Body of pancreas (tissue), 4 donors: ENCODE measurements around the gene TMEM174. TPM values are rescaled to one million over a fixed set of nuclear protein-coding genes. Genes with fewer than 3 reads are reported as not detected.

Experiments used
- ATAC-seq: fragments of 150-250 bp; one replicate; pipeline ENCODE4 v1.9.1; 2016
- DNase-seq, 4 donors: peaks; one replicate each; pipeline ENCODE4 v3.0.0-alpha.2; 2019
- H3K27ac ChIP-seq, 4 donors: fragments of 200-600 bp; sonication (generic); 1 replicate in 3 of 4; 2 replicates in 1 of 4; pipeline versions ENCODE4 v1.5.1 to v1.6.1; 2016 to 2019; ENCODE audit warnings: mild to moderate bottlenecking in 1 of 4, mixed read lengths in 1 of 4, moderate library complexity in 1 of 4
- H3K27me3 ChIP-seq, 2 donors: fragments of 200-600 bp; sonication (generic); one replicate each; pipeline ENCODE4 v1.6.0; 2016; ENCODE audit warnings: mild to moderate bottlenecking in 1 of 2
- H3K36me3 ChIP-seq, 2 donors: fragments of 200-600 bp; sonication (generic); replicated peaks in 1 of 2; 2 replicates each; pipeline ENCODE4 v1.5.1; 2016; ENCODE audit warnings: low read depth in 2 of 2; ENCODE audit not compliant: insufficient read depth in 1 of 2
- H3K4me1 ChIP-seq: fragments of 200-600 bp; sonication (generic); one replicate; pipeline ENCODE4 v1.6.0; 2016
- H3K4me3 ChIP-seq, 2 donors: fragments of 200-600 bp; sonication (generic); 1 replicate in 1 of 2; 2 replicates in 1 of 2; pipeline ENCODE4 v1.5.1; 2016 to 2019
- H3K9me3 ChIP-seq, 3 donors: fragments of 200-600 bp; sonication (generic); 1 replicate in 2 of 3; 2 replicates in 1 of 3; pipeline ENCODE4 v1.5.1; 2016
- CTCF ChIP-seq, 7 experiments: fragments of 450-650 bp in 4 of 7; fragments of 200-600 bp in 3 of 7; sonication (generic) in 3 of 7; IDR thresholded peaks; one replicate each; pipeline ENCODE4 v1.5.1; 2016 to 2019; ENCODE audit warnings: antibody characterized with exemption in 7 of 7
- POLR2A ChIP-seq, 3 donors: fragments of 450-650 bp; IDR thresholded peaks; one replicate each; pipeline ENCODE4 v1.6.1; 2016; ENCODE audit warnings: antibody characterized with exemption in 3 of 3, mild to moderate bottlenecking in 2 of 3
- WGBS, 2 donors: methylation state at CpG; one replicate each; pipeline ENCODE4 v1.1.5; 2017; 5-methylcytosine and 5-hydroxymethylcytosine counted together
- intact Hi-C: fragments of 100-400 bp; cut with DNase I; formaldehyde crosslinking; loops from one replicate; pipeline ENCODE4 v1.15.1; 2023
- total RNA-seq, 2 donors: library from RNA; depleted of rRNA; stranded (reverse); fragments of >200 nt; gene quantifications; one replicate each; pipeline ENCODE4 v1.1.0, GENCODE V29; 2016

Gene TMEM174
- total RNA-seq, 2 donors from 2014 or later = not detected

- peaks cover 8% of the 10 kb centered on the region for H3K4me1 ChIP-seq
- 90 to 95% methylated on average over 5 of the region's 5 CpGs for WGBS, 2 donors
- DNase-seq (no peak), ATAC-seq (no peak)
- H3K27me3 ChIP-seq = no peaks in the 10 kb centered on the region
- no peaks in the 10 kb centered on the region for H3K9me3 ChIP-seq
- no peak overlapping the region for H3K27ac ChIP-seq
- intact Hi-C loops = loop anchor here (10.0 kb wide), 1 partner anchor 115 kb away; no protein-coding TSS in a partner anchor
- TF ChIP-seq POLR2A (IDR thresholded peaks at IDR 0.05) (no peak), CTCF (IDR thresholded peaks at IDR 0.05) (no peak)
- no peak overlapping the region for H3K4me3 ChIP-seq
- no peaks in the 10 kb centered on the region for H3K36me3 ChIP-seq
Measured at GRCh38 chr5:73199671-73200070, 26.7 kb downstream of the TMEM174 start.

GRCh38 chr5:73201547-73202513 lies 28.8 kb downstream of the TMEM174 start:
- intact Hi-C loops = no loop called here
- no peaks in the 10 kb centered on the region for H3K36me3 ChIP-seq
- peaks cover 8% of the 10 kb centered on the region for H3K4me1 ChIP-seq
- DNase-seq = peak; percentile 86 to 95 (median 89)
- peak; percentile 79 to 95 (median 84) for TF ChIP-seq CTCF (IDR thresholded peaks at IDR 0.05)
- no peak for TF ChIP-seq POLR2A (IDR thresholded peaks at IDR 0.05)
- H3K27me3 ChIP-seq = no peaks in the 10 kb centered on the region
- WGBS, 2 donors = 17 to 43% methylated on average over 14 to 34 of the region's 34 CpGs
- H3K9me3 ChIP-seq = no peaks in the 10 kb centered on the region
- no peak overlapping the region for H3K4me3 ChIP-seq
- no peak overlapping the region for H3K27ac ChIP-seq
- ATAC-seq = peak; percentile 94

- 29 to 40% methylated on average over 3 of the region's 3 CpGs for WGBS, 2 donors
- intact Hi-C loops = no loop called here
Measured at GRCh38 chr5:73204332-73204731, 31.3 kb downstream of the TMEM174 start.

GRCh38 chr5:73204733-73205132 lies 31.7 kb downstream of the TMEM174 start:
- Histone ChIP-seq H3K27me3 (no peaks in the 10 kb centered on the region), H3K4me3 (no peak overlapping the region), H3K9me3 (peaks cover 0 to 3% (median 0%) of the 10 kb centered on the region in 3 donors), H3K4me1 (peaks cover 8% of the 10 kb centered on the region), H3K36me3 (no peaks in the 10 kb centered on the region), H3K27ac (peak overlapping the region in 2 of 4 donors; percentile 55 to 64)
- intact Hi-C loops = no loop called here
- ATAC-seq = no peak
- 84 to 86% methylated on average over 5 of the region's 5 CpGs for WGBS, 2 donors
- no peak for DNase-seq
- no peak for TF ChIP-seq CTCF (IDR thresholded peaks at IDR 0.05)
- no peak for TF ChIP-seq POLR2A (IDR thresholded peaks at IDR 0.05)

More at GRCh38 chr5:73204332-73204731, 31.3 kb downstream of the TMEM174 start:
- no peak for TF ChIP-seq POLR2A (IDR thresholded peaks at IDR 0.05)
- no peak for TF ChIP-seq CTCF (IDR thresholded peaks at IDR 0.05)
- Histone ChIP-seq H3K9me3 (no peaks in the 10 kb centered on the region), H3K36me3 (no peaks in the 10 kb centered on the region), H3K27me3 (no peaks in the 10 kb centered on the region), H3K4me1 (peaks cover 8% of the 10 kb centered on the region), H3K4me3 (no peak overlapping the region), H3K27ac (peak overlapping the region in 2 of 4 donors; percentile 55 to 64)
- ATAC-seq (no peak), DNase-seq (peak in 2 of 4 donors; percentile 49 to 68)
